Measurements from ENCODE around the gene GAPDHS.

DNA sequence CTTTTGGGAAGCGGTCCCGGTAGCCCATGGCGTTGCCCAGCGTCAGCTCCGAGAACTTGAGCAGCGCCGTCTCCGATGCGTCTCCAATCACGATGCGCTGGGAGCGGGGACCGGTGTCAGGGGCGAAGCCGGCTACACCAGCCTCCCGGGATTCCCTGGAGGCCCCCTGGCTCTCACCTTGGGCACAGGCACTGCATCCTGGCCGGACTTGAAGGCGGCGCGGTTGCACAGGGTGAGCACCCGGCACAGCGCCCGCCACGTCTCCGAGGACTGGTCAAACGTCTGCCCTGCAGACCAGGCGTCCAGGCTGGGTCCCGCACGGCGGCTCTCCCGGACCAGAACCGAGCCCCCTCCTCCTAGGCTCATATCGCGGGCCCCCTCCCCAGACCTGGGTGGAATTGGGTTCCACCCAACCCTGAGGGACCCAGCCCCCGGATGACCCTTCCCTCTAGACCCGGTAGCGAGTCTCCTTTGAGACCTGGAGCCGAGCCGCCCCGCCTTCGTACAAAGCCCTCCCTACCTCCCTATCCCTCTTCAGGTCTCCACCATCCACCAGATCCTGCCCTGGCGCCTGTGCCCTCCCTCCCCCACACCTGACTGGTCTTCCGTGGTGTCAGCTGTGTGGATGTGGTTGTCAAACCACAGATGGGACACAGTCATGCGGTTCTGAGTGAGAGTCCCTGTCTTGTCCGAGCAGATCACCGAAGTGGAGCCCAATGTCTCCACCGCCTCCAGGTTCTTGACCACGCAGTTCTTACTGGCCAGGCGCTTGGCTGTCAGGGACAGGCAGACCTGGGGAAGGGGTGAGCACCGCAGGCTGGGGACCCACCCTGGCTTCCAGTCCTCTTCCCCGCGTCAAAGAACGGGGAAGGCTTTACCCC, 25.4 kb downstream of the GAPDHS start:
- TF ChIP-seq CTCF (IDR thresholded peaks at IDR 0.05; ENCODE audit: borderline replicate concordance, extremely low read depth, low read length, poor library complexity, severe bottlenecking) = no peak
- TF ChIP-seq EZH2 (IDR thresholded peaks at IDR 0.05; ENCODE audit: borderline replicate concordance, low read depth, low read length, severe bottlenecking) = no peak
